HG02885 (cell line): ENCODE data around the gene CFAP210.
"Not testable (repeated sequence)": the region's sequence is repeated elsewhere in the genome, so short reads cannot be mapped to it uniquely, and the experiment has no call there.

Experiments
- ATAC-seq: cut with Tn5 transposase; IDR thresholded peaks from one replicate; pipeline ENCODE4 v1.9.1; 2021; ENCODE audit warnings: mild to moderate bottlenecking; ENCODE audit not compliant: unreplicated experiment, poor library complexity

The CFAP210 gene

GRCh38 chr2:169636440-169637097, 57.6 kb downstream of the CFAP210 start:
- ATAC-seq: no peak

DNA sequence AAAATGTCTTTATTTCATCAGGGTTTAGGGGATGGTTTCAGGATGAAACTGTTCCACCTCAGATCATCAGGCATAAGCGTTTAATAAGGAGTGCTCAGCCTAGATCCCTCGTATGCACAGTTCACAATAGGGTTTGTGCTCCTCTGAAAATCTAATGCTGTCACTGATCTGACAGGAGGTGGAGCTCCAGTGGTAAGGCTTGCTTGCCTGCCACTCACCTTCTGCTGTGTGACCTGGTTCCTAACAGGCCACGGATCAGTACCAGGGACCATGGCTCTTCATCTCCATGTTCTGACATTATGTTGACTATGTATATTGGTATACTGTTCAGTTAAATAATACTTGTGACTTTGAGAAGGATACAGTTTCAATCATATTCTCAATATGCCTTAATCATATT, 68.4 kb downstream of the CFAP210 start:
- no peak for ATAC-seq

GRCh38 chr2:169623235-169623634, 71.0 kb downstream of the CFAP210 start:
- no peak for ATAC-seq

DNA sequence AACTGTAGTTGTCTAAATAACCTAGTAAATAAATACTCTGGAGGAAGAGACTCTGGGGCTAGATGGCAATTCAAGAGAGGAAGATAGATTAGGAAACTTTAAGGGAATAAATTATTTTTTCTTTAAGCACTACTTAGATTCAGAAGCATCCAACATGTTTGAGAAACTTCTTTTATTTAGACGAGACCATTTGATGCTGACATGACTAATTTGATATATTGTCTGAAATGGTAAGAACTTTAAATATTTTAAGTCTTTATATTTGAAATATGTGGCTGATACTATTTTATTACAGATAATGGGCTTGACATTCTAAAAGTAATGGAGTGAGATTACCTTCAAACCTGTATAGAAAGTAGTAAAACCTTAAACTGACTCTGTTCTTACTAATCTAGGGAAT, 73.7 kb downstream of the CFAP210 start:
- ATAC-seq: no peak

DNA sequence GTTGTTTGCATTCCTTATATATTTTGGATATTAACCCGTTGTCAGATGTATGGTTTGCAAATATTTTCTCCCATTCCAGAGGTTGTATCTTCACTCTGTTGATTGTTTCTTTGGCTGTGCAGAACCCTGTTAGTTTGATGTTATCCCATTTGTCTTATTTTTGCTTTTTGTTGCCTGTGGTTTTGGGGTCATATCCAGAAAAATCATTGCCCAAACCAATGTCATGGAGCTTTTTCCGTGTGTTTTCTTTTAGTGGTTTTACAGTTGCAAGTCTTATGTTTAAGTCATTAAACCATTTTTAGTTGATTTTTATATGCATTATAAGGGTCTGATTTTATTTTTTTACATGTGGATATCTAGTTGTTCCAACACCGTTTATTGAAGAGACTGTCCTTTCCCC, 74.3 kb downstream of the CFAP210 start:
- no peak for ATAC-seq

- not testable (repeated sequence) for ATAC-seq
These were observed 78.2 kb downstream of the CFAP210 start for GRCh38 chr2:169615982-169616381.

DNA sequence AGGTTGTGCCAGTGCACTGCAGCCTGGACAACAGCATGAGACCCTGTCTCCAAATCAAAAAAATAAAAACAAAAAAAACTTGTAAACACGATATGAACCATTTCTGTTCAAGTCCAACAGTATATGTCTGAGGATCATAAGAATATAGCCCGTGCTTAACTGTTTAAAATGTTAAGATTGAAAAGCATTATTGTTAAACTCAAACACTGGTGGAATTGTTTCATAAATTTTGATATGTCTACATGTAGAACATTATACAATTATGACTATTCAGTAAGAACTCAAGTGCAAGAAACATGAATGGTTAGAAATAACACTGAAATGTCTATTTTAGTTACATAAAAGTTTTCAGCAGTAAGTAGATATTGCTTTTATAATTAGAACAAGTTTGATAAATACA, 80.3 kb downstream of the CFAP210 start:
- ATAC-seq: no peak

DNA sequence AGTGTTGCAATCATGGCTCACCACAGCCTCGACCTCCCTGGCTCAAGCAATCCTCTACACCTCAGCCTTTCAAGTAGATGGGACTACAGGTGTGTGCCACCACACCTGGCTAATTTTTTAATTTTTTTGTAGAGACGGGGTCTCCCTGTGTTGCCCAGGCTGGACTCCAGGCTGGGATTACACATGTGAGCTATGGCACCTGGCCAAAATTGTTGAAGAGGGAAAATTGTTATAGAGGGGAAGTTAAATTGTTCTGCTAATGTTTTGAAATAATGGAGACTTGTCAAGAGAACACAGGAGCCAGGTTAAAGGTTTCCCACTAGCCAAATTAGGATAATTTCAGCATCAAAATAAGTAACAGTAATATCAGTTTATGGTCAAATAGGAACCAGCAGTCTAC, 84.9 kb downstream of the CFAP210 start:
- no peak for ATAC-seq

DNA sequence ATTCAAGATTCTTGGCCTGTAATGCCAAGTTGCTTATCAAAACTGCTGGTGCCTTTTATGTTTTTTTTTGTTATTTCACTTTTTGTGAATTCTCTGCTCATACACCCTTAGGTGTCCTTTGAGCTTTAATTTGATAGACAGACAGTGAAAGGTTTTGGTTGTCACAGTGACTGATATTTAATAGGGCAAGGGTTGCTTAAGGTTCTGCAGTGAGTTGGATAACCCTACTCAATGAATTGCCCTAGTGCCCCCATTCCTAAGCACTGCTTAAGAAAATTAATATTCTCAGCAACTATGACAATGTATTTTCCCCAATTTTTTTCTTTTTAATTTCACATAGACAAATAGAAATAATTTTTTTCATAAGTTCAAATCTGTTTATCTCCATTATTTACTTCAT, 94.6 kb downstream of the CFAP210 start:
- no peak for ATAC-seq

DNA sequence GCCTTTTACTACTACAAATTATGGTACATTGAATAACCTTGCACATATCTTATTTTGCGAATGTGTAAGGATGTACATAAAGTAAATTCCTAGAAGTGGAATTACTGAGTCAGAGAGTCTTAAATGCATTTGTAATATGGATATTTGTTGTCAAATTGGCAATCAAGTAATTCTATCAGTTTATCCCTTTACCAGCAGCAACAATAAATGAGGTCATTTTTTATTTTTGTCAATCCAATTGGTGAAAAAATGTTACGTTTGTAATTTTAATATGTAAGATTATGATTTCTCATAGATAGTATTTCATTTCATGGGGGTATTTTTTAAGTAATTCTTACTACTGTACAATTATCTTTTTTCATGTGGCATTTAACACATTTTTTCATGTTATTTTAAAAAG, 95.2 kb downstream of the CFAP210 start:
- ATAC-seq: no peak

DNA sequence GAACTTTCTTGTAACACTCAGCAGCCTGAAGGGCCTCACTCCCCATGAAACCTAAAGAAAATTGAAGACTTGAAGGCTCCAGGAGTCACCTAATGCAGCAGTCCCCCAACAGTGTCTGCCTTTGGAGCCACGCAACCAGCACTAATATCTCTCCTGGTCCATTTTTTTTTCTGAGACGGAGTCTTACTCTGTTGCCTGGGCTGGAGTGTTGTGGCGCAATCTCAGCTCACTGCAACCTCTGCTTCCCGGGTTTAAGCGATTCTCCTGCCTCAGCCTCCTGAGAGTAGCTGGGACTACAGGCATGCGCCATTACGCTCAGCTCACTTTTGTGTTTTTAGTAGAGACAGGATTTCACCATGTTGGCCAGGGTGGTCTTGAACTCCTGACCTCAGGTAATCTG, 97.7 kb downstream of the CFAP210 start:
- not testable (repeated sequence) for ATAC-seq
